ENCODE data around the gene ANTXR1. TPM values are rescaled to one million over a fixed set of nuclear protein-coding genes. Genes with fewer than 3 reads are reported as not detected.

ANTXR1 gene
- total and polyA plus RNA-seq, 2 donors (not counting 1 experiment from before 2014, with no cell fraction given): 44.6 to 101 TPM

DNA sequence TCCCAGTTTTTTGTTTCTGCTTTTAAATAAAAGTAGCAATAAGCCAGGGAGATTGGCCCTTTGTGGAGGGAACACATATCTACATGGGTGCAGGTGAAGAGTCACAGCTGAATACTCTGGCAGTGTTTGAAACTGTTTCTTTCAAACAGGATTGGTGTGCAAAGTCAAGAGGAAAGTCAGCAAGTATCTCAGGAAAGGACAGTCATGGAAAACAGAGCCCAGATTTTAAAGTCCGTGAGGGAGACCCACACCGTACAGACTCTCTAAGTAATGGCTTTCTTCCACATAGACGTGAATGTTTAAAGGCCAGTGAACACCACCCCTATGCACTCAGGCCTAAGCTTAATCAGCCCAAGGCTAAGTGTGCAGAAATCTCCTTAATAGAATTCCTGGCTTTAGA is 278.7 kb downstream of the ANTXR1 start:
- Histone ChIP-seq H4K20me1 (ENCODE audit: control insufficient read depth, extremely low read depth, insufficient read depth, low read length) (no peaks in the 10 kb centered on the region), H3K79me2 (ENCODE audit: control insufficient read depth, insufficient read depth, low read length) (no peaks in the 10 kb centered on the region), H3K9me3 (ENCODE audit: control insufficient read depth, insufficient read depth, low read depth, low read length) (no peaks in the 10 kb centered on the region), H3K4me2 (ENCODE audit: extremely low read depth, insufficient read depth, low read length) (no peak overlapping the region), H2AFZ (ENCODE audit: low read length) (no peak overlapping the region), H3K27ac (ENCODE audit: insufficient read depth, low read length) (no peak overlapping the region), H3K36me3 (ENCODE audit: control insufficient read depth, insufficient read depth, low read length) (no peaks in the 10 kb centered on the region), H3K27me3 (ENCODE audit: control insufficient read depth, insufficient read depth, low read length) (no peaks in the 10 kb centered on the region), H3K4me1 (ENCODE audit: control insufficient read depth, extremely low read depth, insufficient read depth, low read length) (peaks cover 3% of the 10 kb centered on the region), H3K9ac (ENCODE audit: insufficient read depth, low read length) (no peak overlapping the region), H3K4me3 (replicated peaks in 1 of 4; ENCODE audit: control extremely low read depth in 1 of 4, insufficient read depth in 1 of 4, low read depth in 3 of 4, low read length in 4 of 4) (no peak overlapping the region)
- DNase-seq (ENCODE audit: low read depth in 2 of 2): no peak
- TF ChIP-seq, protein P1, sequence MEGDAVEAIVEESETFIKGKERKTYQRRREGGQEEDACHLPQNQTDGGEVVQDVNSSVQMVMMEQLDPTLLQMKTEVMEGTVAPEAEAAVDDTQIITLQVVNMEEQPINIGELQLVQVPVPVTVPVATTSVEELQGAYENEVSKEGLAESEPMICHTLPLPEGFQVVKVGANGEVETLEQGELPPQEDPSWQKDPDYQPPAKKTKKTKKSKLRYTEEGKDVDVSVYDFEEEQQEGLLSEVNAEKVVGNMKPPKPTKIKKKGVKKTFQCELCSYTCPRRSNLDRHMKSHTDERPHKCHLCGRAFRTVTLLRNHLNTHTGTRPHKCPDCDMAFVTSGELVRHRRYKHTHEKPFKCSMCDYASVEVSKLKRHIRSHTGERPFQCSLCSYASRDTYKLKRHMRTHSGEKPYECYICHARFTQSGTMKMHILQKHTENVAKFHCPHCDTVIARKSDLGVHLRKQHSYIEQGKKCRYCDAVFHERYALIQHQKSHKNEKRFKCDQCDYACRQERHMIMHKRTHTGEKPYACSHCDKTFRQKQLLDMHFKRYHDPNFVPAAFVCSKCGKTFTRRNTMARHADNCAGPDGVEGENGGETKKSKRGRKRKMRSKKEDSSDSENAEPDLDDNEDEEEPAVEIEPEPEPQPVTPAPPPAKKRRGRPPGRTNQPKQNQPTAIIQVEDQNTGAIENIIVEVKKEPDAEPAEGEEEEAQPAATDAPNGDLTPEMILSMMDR (conservative IDR thresholded peaks at IDR 0.05 in 1 of 2, IDR thresholded peaks at IDR 0.05 in 1 of 2; ENCODE audit: low read depth in 1 of 2, low read length in 2 of 2): no peak
- TF ChIP-seq EZH2 (IDR thresholded peaks at IDR 0.05; ENCODE audit: low read length, missing control alignments): no peak

DNA sequence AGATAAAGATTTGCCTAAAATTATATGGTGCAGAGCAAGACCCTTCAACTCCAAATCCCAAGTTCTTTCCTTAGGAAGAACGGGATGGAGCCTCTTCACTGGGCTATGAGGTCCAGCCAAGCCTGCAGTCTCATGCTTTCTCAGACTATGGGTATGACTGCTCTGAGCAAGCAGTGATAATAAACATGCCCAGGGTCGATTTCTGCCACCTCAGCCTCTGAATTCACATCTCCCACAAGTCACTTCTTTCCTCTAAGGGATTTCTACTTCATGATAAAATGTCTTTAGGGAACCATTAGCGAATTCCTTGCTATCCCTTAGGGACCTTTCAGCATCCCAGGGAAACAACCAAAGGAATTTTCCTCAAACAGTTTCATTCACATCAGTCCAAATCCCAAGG is 279.3 kb downstream of the ANTXR1 start:
- no peak overlapping the region for H3K27ac ChIP-seq (ENCODE audit: insufficient read depth, low read length)
- no peaks in the 10 kb centered on the region for H3K36me3 ChIP-seq (ENCODE audit: control insufficient read depth, insufficient read depth, low read length)
- H3K4me2 ChIP-seq (ENCODE audit: extremely low read depth, insufficient read depth, low read length): no peak overlapping the region
- no peaks in the 10 kb centered on the region for H3K9me3 ChIP-seq (ENCODE audit: control insufficient read depth, insufficient read depth, low read depth, low read length)
- H2AFZ ChIP-seq (ENCODE audit: low read length): no peak overlapping the region
- DNase-seq (ENCODE audit: low read depth in 2 of 2): no peak
- no peaks in the 10 kb centered on the region for H3K79me2 ChIP-seq (ENCODE audit: control insufficient read depth, insufficient read depth, low read length)
- no peaks in the 10 kb centered on the region for H3K27me3 ChIP-seq (ENCODE audit: control insufficient read depth, insufficient read depth, low read length)
- H3K9ac ChIP-seq (ENCODE audit: insufficient read depth, low read length): no peak overlapping the region
- H3K4me1 ChIP-seq (ENCODE audit: control insufficient read depth, extremely low read depth, insufficient read depth, low read length): peaks cover 3% of the 10 kb centered on the region
- no peak for TF ChIP-seq EZH2 (IDR thresholded peaks at IDR 0.05; ENCODE audit: low read length, missing control alignments)
- H3K4me3 ChIP-seq (replicated peaks in 1 of 4; ENCODE audit: control extremely low read depth in 1 of 4, insufficient read depth in 1 of 4, low read depth in 3 of 4, low read length in 4 of 4): no peak overlapping the region
- no peaks in the 10 kb centered on the region for H4K20me1 ChIP-seq (ENCODE audit: control insufficient read depth, extremely low read depth, insufficient read depth, low read length)

DNA sequence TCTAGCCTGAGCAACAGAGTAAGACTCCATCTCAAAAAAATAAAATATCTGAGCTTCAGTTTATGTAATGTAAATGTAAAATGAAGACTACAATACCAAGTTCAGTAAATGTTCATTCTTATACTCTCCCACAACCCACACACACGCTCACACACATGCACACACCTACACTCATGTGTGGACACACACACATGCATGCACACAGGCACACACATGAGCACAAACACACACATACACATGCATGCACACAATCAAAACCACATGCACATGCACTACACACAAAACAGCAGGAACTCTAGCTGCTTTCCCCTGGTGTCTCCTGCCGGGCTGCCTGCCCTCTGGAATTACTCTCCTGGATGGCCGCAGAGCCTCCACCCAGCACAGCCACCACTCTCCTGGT is 283.4 kb downstream of the ANTXR1 start:
- Histone ChIP-seq H2AFZ (ENCODE audit: low read length) (no peak overlapping the region), H3K4me3 (replicated peaks in 1 of 4; ENCODE audit: control extremely low read depth in 1 of 4, insufficient read depth in 1 of 4, low read depth in 3 of 4, low read length in 4 of 4) (no peak overlapping the region), H3K9ac (ENCODE audit: insufficient read depth, low read length) (no peak overlapping the region), H3K36me3 (ENCODE audit: control insufficient read depth, insufficient read depth, low read length) (no peaks in the 10 kb centered on the region), H3K4me2 (ENCODE audit: extremely low read depth, insufficient read depth, low read length) (no peak overlapping the region), H4K20me1 (ENCODE audit: control insufficient read depth, extremely low read depth, insufficient read depth, low read length) (no peaks in the 10 kb centered on the region), H3K79me2 (ENCODE audit: control insufficient read depth, insufficient read depth, low read length) (no peaks in the 10 kb centered on the region), H3K9me3 (ENCODE audit: control insufficient read depth, insufficient read depth, low read depth, low read length) (no peaks in the 10 kb centered on the region), H3K27ac (ENCODE audit: insufficient read depth, low read length) (no peak overlapping the region), H3K4me1 (ENCODE audit: control insufficient read depth, extremely low read depth, insufficient read depth, low read length) (peaks cover 18% of the 10 kb centered on the region), H3K27me3 (ENCODE audit: control insufficient read depth, insufficient read depth, low read length) (no peaks in the 10 kb centered on the region)
- no peak for DNase-seq (ENCODE audit: low read depth in 2 of 2)
- TF ChIP-seq, protein P1 (conservative IDR thresholded peaks at IDR 0.05 in 1 of 2, IDR thresholded peaks at IDR 0.05 in 1 of 2; ENCODE audit: low read depth in 1 of 2, low read length in 2 of 2): no peak
- no peak for TF ChIP-seq EZH2 (IDR thresholded peaks at IDR 0.05; ENCODE audit: low read length, missing control alignments)
